T1000 (cell line): Measurements from ENCODE around the gene COX4I1.

ENCODE experiments used
- DNase-seq: peaks from one replicate; lab custom pipeline; 2025; ENCODE audit warnings: mixed read lengths; lab: John Stamatoyannopoulos, UW

COX4I1 gene

GRCh38 chr16:85767531-85767930, 32.0 kb upstream of the COX4I1 start:
- DNase-seq, result peak; percentile 47

- no peak for DNase-seq
Observed at GRCh38 chr16:85768199-85768598, 31.3 kb upstream of the COX4I1 start.

GRCh38 chr16:85770741-85771140, 28.8 kb upstream of the COX4I1 start:
- no peak for DNase-seq

- DNase-seq, result no peak
Observed at GRCh38 chr16:85773044-85773443, 26.5 kb upstream of the COX4I1 start.

- DNase-seq, result no peak
Observed at GRCh38 chr16:85774136-85774535, 25.4 kb upstream of the COX4I1 start.

- DNase-seq, result no peak
Observed at GRCh38 chr16:85774811-85775210, 24.7 kb upstream of the COX4I1 start.

GRCh38 chr16:85777583-85778310, 21.7 kb upstream of the COX4I1 start:
- peak; percentile 33 for DNase-seq

GRCh38 chr16:85778873-85779272, 20.6 kb upstream of the COX4I1 start:
- no peak for DNase-seq

GRCh38 chr16:85780281-85780680, 19.2 kb upstream of the COX4I1 start:
- no peak for DNase-seq

- DNase-seq, result no peak
Observed at GRCh38 chr16:85781156-85781555, 18.3 kb upstream of the COX4I1 start.

GRCh38 chr16:85781695-85782370, 17.7 kb upstream of the COX4I1 start:
- DNase-seq, result no peak

- no peak for DNase-seq
Observed at GRCh38 chr16:85782451-85782850, 17.0 kb upstream of the COX4I1 start.

- DNase-seq, result no peak
Observed at GRCh38 chr16:85783441-85783840, 16.1 kb upstream of the COX4I1 start.

GRCh38 chr16:85784813-85785212, 14.7 kb upstream of the COX4I1 start:
- no peak for DNase-seq

- no peak for DNase-seq
Observed at GRCh38 chr16:85785927-85786326, 13.6 kb upstream of the COX4I1 start.

- no peak for DNase-seq
Observed at GRCh38 chr16:85788819-85789218, 10.7 kb upstream of the COX4I1 start.

- DNase-seq, result no peak
Observed at GRCh38 chr16:85789773-85790172, 9.7 kb upstream of the COX4I1 start.

- no peak for DNase-seq
Observed at GRCh38 chr16:85793662-85794298, 5.7 kb upstream of the COX4I1 start.

GRCh38 chr16:85794696-85795095, 4.8 kb upstream of the COX4I1 start:
- DNase-seq, result no peak

- DNase-seq, result no peak
Observed at GRCh38 chr16:85796152-85796551, 3.3 kb upstream of the COX4I1 start.

- DNase-seq, result no peak
Observed at GRCh38 chr16:85796599-85796998, 2.9 kb upstream of the COX4I1 start.

- no peak for DNase-seq
Observed at GRCh38 chr16:85798283-85798776, 1.2 kb upstream of the COX4I1 start.

GRCh38 chr16:85798901-85799496, 496 bp upstream of the COX4I1 start:
- no peak for DNase-seq
